Naive thymus-derived CD8-positive, alpha-beta T cell (primary cell): ENCODE measurements around the gene NGB. TPM values are rescaled to one million over a fixed set of nuclear protein-coding genes. Genes with fewer than 3 reads are reported as not detected.

Experiments used
- ATAC-seq, 2 donors: fragments of 150-1000 bp; cut with Tn5 transposase in 1 of 2; sonication (Bioruptor Pico), chemical (Tn5 transposase) in 1 of 2; 1 replicate in 1 of 2; 2 replicates in 1 of 2; pipeline ENCODE4 v1.10.0; 2021; ENCODE audit warnings: mild to moderate bottlenecking in 2 of 2, moderate library complexity in 2 of 2
- POLR2A ChIA-PET: fragments of 350-600 bp; sonication (Branson Sonifier 250); formaldehyde crosslinking; loops from one replicate; lab custom pipeline; 2021; ENCODE audit warnings: antibody characterized with exemption; lab: Charles Lee
- DNase-seq, 10 donors: peaks; one replicate each; pipeline versions ENCODE4 v3.0.0 to v3.0.0-alpha.2; 2020 to 2022
- H3K27ac Mint-ChIP-seq, 10 donors: one replicate each; pipeline ENCODE4 v1.8.0; 2020 to 2022; ENCODE audit warnings: mild to moderate bottlenecking in 10 of 10, mixed read lengths in 10 of 10, moderate library complexity in 4 of 10, inconsistent platforms in 1 of 10
- H3K27me3 Mint-ChIP-seq, 5 donors: one replicate each; pipeline ENCODE4 v1.8.0; 2021 to 2022; ENCODE audit warnings: mixed read lengths in 5 of 5
- H3K36me3 Mint-ChIP-seq, 3 donors: one replicate each; pipeline ENCODE4 v1.8.0; 2020 to 2022; ENCODE audit warnings: mixed read lengths in 3 of 3, mild to moderate bottlenecking in 2 of 3, inconsistent platforms in 1 of 3
- H3K4me1 Mint-ChIP-seq, 4 donors: one replicate each; pipeline ENCODE4 v1.8.0; 2021 to 2022; ENCODE audit warnings: mixed read lengths in 4 of 4
- H3K4me3 Mint-ChIP-seq, 10 donors: one replicate each; pipeline ENCODE4 v1.8.0; 2020 to 2022; ENCODE audit warnings: mild to moderate bottlenecking in 10 of 10, mixed read lengths in 10 of 10, moderate library complexity in 6 of 10, inconsistent platforms in 1 of 10
- H3K9me3 Mint-ChIP-seq, 9 donors: one replicate each; pipeline ENCODE4 v1.8.0; 2020 to 2022; ENCODE audit warnings: mixed read lengths in 9 of 9, mild to moderate bottlenecking in 3 of 9, inconsistent platforms in 1 of 9, moderate library complexity in 1 of 9
- polyA plus RNA-seq, 3 donors: library from polyadenylated mRNA; unstranded; fragments of 300-500 nt; fragmentation: Illumina TruSeq; gene quantifications; one replicate each; pipeline ENCODE4 v1.2.3, GENCODE V29; 2021
- total RNA-seq, 8 experiments: library from RNA in 2 of 8; stranded (reverse) in 2 of 8; gene quantifications; one replicate each; pipeline ENCODE4 v1.2.3 and lab custom pipeline; 2021 to 2026

The NGB gene
- total and polyA plus RNA-seq, 5 experiments from 2014 or later: not detected

GRCh38 chr14:77238356-77238755, 32.6 kb downstream of the NGB start:
- H3K4me3 Mint-ChIP-seq: no peak overlapping the region
- H3K9me3 Mint-ChIP-seq: no peaks in the 10 kb centered on the region
- DNase-seq (no peak), ATAC-seq (no peak)
- H3K27ac Mint-ChIP-seq: peak overlapping the region in 1 of 10 donors; percentile 29
- H3K27me3 Mint-ChIP-seq: peaks cover 0 to 14% (median 6%) of the 10 kb centered on the region in 5 donors
- peaks cover 0 to 11% (median 0%) of the 10 kb centered on the region in 4 donors for H3K4me1 Mint-ChIP-seq
- POLR2A ChIA-PET: no interaction called here
- H3K36me3 Mint-ChIP-seq: no peaks in the 10 kb centered on the region

GRCh38 chr14:77236814-77237213, 34.2 kb downstream of the NGB start:
- H3K36me3 Mint-ChIP-seq: no peaks in the 10 kb centered on the region
- H3K27ac Mint-ChIP-seq: peak overlapping the region in 1 of 10 donors; percentile 52
- peaks cover 0 to 2% (median 0%) of the 10 kb centered on the region in 5 donors for H3K27me3 Mint-ChIP-seq
- peaks cover 0 to under 1% (median 0%) of the 10 kb centered on the region in 9 donors for H3K9me3 Mint-ChIP-seq
- POLR2A ChIA-PET: no interaction called here
- ATAC-seq: no peak
- no peak overlapping the region for H3K4me3 Mint-ChIP-seq
- no peaks in the 10 kb centered on the region for H3K4me1 Mint-ChIP-seq
- DNase-seq: no peak

- Mint-ChIP-seq H3K9me3 (peaks cover 0 to 11% (median 0%) of the 10 kb centered on the region in 9 donors), H3K27me3 (peaks cover 0 to 5% (median 2%) of the 10 kb centered on the region in 5 donors), H3K4me1 (no peaks in the 10 kb centered on the region), H3K36me3 (no peaks in the 10 kb centered on the region), H3K4me3 (no peak overlapping the region), H3K27ac (no peak overlapping the region)
- ATAC-seq (no peak), DNase-seq (no peak)
- POLR2A ChIA-PET: no interaction called here
These were observed 39.3 kb downstream of the NGB start for GRCh38 chr14:77231721-77232120.

- ATAC-seq (no peak), DNase-seq (no peak)
- Mint-ChIP-seq H3K36me3 (no peaks in the 10 kb centered on the region), H3K27me3 (peaks cover 0 to 11% (median 2%) of the 10 kb centered on the region in 5 donors), H3K27ac (no peak overlapping the region), H3K4me3 (no peak overlapping the region), H3K9me3 (peaks cover 0 to 11% (median 0%) of the 10 kb centered on the region in 9 donors), H3K4me1 (no peaks in the 10 kb centered on the region)
- POLR2A ChIA-PET: no interaction called here
These were observed 40.1 kb downstream of the NGB start for GRCh38 chr14:77230914-77231313.

GRCh38 chr14:77228056-77228455, 43.0 kb downstream of the NGB start:
- DNase-seq (no peak), ATAC-seq (no peak)
- Mint-ChIP-seq H3K27ac (peak overlapping the region in 1 of 10 donors; percentile 59), H3K27me3 (peaks cover 2 to 15% (median 2%) of the 10 kb centered on the region in 5 donors), H3K36me3 (no peaks in the 10 kb centered on the region), H3K4me1 (no peaks in the 10 kb centered on the region), H3K9me3 (peaks cover 0 to 11% (median 0%) of the 10 kb centered on the region in 9 donors), H3K4me3 (no peak overlapping the region)
- POLR2A ChIA-PET: no interaction called here

- Mint-ChIP-seq H3K4me1 (peaks cover 0 to 6% (median 4%) of the 10 kb centered on the region in 4 donors), H3K9me3 (peaks cover 0 to 8% (median 0%) of the 10 kb centered on the region in 9 donors), H3K36me3 (no peaks in the 10 kb centered on the region), H3K4me3 (no peak overlapping the region), H3K27ac (peak overlapping the region in 1 of 10 donors; percentile 5), H3K27me3 (peaks cover 2 to 15% (median 11%) of the 10 kb centered on the region in 5 donors)
- POLR2A ChIA-PET: no interaction called here
- ATAC-seq (no peak), DNase-seq (no peak)
These were observed 45.0 kb downstream of the NGB start for GRCh38 chr14:77225892-77226557.

- peaks cover 0 to 8% (median 0%) of the 10 kb centered on the region in 9 donors for H3K9me3 Mint-ChIP-seq
- POLR2A ChIA-PET: no interaction called here
- H3K27me3 Mint-ChIP-seq: peaks cover 2 to 15% (median 11%) of the 10 kb centered on the region in 5 donors
- ATAC-seq (no peak), DNase-seq (no peak)
- H3K4me1 Mint-ChIP-seq: peaks cover 0 to 6% (median 4%) of the 10 kb centered on the region in 4 donors
- H3K27ac Mint-ChIP-seq: no peak overlapping the region
- H3K4me3 Mint-ChIP-seq: no peak overlapping the region
- H3K36me3 Mint-ChIP-seq: no peaks in the 10 kb centered on the region
These were observed 45.8 kb downstream of the NGB start for GRCh38 chr14:77225254-77225653.

GRCh38 chr14:77224212-77224611, 46.8 kb downstream of the NGB start:
- Mint-ChIP-seq H3K4me3 (no peak overlapping the region), H3K27ac (no peak overlapping the region), H3K27me3 (peaks cover 2 to 15% (median 11%) of the 10 kb centered on the region in 5 donors), H3K36me3 (no peaks in the 10 kb centered on the region), H3K9me3 (peaks cover 0 to 6% (median 0%) of the 10 kb centered on the region in 9 donors), H3K4me1 (peaks cover 0 to 6% (median 4%) of the 10 kb centered on the region in 4 donors)
- no peak for ATAC-seq
- DNase-seq: no peak
- POLR2A ChIA-PET: no interaction called here

GRCh38 chr14:77222546-77223225, 48.3 kb downstream of the NGB start:
- POLR2A ChIA-PET: no interaction called here
- H3K4me1 Mint-ChIP-seq: peaks cover 0 to 6% (median 4%) of the 10 kb centered on the region in 4 donors

GRCh38 chr14:77221241-77221871, 49.6 kb downstream of the NGB start:
- H3K4me3 Mint-ChIP-seq: no peak overlapping the region
- POLR2A ChIA-PET: no interaction called here
- peaks cover 0 to 6% (median 4%) of the 10 kb centered on the region in 4 donors for H3K4me1 Mint-ChIP-seq
- no peaks in the 10 kb centered on the region for H3K36me3 Mint-ChIP-seq
- ATAC-seq (no peak), DNase-seq (no peak)
- H3K27me3 Mint-ChIP-seq: peaks cover 4 to 24% (median 17%) of the 10 kb centered on the region in 5 donors
- no peak overlapping the region for H3K27ac Mint-ChIP-seq
- H3K9me3 Mint-ChIP-seq: peaks cover 0 to 6% (median 0%) of the 10 kb centered on the region in 9 donors

More at GRCh38 chr14:77222546-77223225, 48.3 kb downstream of the NGB start:
- Mint-ChIP-seq H3K27me3 (peaks cover 2 to 16% (median 11%) of the 10 kb centered on the region in 5 donors), H3K36me3 (no peaks in the 10 kb centered on the region), H3K9me3 (peaks cover 0 to 6% (median 0%) of the 10 kb centered on the region in 9 donors), H3K27ac (peak overlapping the region in 1 of 10 donors; percentile 56), H3K4me3 (no peak overlapping the region)
- DNase-seq: no peak
- ATAC-seq: no peak

- H3K27me3 Mint-ChIP-seq: peaks cover 7 to 33% (median 17%) of the 10 kb centered on the region in 5 donors
- no peak overlapping the region for H3K27ac Mint-ChIP-seq
- H3K9me3 Mint-ChIP-seq: peaks cover 0 to 6% (median 0%) of the 10 kb centered on the region in 9 donors
- H3K4me3 Mint-ChIP-seq: no peak overlapping the region
- DNase-seq: no peak
- H3K36me3 Mint-ChIP-seq: no peaks in the 10 kb centered on the region
- peaks cover 0 to 6% (median 4%) of the 10 kb centered on the region in 4 donors for H3K4me1 Mint-ChIP-seq
- ATAC-seq: no peak
- POLR2A ChIA-PET: no interaction called here
These were observed 50.6 kb downstream of the NGB start for GRCh38 chr14:77220246-77221017.

GRCh38 chr14:77219591-77219990, 51.4 kb downstream of the NGB start:
- POLR2A ChIA-PET: no interaction called here
- Mint-ChIP-seq H3K27ac (no peak overlapping the region), H3K4me1 (peaks cover 0 to 6% (median 4%) of the 10 kb centered on the region in 4 donors), H3K9me3 (peaks cover 0 to 6% (median 0%) of the 10 kb centered on the region in 9 donors), H3K4me3 (no peak overlapping the region), H3K36me3 (no peaks in the 10 kb centered on the region), H3K27me3 (peaks cover 12 to 42% (median 24%) of the 10 kb centered on the region in 5 donors)
- DNase-seq (no peak), ATAC-seq (no peak)
